ENCODE results near the gene SLC35A1.

Gene SLC35A1

DNA sequence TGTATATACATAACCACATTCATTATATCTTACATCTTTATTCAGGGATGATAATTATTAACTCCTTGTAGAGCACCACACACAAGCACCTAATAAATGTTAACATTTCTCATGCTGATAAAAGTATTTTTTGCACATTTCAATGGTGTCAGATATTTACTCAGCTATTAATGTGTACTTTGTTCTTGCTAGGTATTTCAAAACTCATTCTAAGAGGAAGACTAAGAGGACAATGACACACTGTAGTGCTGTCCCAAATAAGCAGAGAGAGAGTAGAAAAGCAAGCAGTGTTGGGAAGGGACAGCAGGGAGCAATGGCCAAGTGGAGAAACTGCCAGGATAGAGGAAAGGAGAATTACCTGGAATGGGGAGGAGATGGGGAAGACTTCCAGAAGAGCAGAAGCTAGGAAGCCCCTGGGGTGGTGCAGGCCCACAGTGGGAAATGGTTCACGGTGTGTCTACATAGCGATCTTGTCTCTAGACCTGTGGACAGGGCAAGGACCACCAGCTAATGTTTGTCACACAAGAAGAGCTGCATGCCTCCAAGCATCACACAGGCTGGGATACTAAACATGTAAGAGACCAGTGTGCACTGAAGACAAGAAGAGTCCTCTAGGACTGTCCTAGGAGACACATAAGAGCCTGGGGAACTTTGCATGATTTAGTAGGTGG is 61.7 kb downstream of the SLC35A1 start:
- DNase-seq, result no peak

DNA sequence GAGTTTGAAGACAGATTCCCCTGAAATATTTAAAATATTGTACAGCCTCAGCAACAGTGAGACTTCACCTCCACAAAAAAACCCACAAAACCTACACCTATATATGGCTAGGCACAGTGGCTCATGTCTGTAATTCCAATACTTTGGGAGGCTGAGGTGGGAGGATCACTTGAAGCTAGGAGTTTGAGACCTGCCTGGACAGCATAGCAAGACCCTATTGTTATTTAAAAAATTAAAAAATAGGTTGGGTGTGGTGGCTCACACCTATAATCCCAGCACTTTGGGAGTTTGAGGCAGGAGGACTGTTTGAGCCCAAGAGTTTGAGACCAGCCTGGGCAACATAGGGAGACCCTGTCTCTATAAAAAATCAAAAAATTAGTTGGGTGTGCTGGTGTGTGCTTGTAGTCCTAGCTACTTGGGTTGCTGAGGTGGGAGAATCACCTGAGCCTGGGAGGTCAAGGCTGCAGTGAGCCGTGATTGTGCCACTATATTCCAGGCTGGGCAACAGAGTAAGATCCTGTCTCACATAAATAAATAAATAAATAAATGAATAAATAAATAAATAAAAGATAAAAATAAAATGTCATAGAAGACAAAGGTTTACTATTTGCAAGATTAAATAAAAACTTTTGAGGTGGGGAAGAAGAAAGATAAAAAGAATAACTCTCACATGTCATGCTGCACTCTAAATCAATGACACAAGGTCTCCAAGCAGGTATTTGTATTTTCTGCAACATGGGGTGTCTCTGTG is 65.9 kb downstream of the SLC35A1 start:
- DNase-seq, result no peak

DNA sequence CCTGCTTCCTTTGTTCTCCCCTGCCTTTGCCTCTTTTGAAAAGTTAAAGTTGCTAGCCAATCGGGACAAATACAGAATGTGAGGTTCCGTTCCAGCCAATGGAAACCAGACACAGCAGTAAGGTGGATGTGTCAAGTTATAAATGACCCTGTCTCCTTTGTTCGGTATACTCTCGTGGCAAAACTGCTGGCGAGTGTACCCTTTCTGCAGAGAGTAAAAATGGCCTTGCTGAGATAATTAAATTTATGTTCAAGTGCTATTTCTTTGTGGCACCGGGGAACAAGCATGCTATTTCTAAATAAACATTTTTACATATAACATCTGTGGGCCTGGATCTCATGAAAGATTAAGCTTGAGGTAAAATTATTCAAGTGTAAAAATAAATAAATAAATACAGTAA is 66.8 kb downstream of the SLC35A1 start:
- no peak for DNase-seq

DNA sequence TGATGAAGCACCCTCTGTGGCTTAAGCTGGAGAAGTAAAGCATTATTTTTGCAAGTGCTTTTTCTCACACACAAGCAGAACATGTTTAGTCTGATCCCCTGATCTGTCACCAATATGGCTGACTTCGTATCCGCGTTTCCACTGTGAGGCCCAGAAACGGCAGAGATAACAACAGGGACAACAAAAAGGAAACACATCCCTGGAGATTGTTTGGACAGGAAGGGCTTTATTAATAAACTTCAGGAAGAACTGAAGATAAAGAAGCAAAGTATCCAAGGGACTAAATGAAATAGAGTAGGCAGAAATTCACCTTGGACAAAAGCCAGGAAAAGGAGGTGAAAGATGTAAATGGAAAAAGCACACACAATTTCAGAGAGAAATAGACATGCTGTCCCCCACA is 67.8 kb downstream of the SLC35A1 start:
- no peak for DNase-seq

DNA sequence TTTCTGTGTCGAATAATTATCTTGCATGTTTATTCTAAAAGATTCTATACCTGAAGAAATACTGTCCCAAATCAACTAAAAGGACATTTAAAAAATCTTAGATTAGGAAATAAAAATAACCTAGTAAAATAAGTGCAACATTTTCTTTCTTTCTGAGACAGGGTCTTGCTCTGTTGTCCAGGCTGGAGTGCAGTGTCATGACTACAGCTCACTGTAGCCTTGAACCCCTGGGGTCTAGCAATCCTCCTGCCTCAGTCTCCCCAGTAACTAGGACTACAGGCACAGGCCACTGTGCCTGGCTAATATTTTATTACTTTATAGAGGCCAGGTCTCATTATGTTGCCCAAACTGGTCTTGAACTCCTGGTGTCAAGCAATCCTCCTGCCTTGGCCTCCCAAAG is 68.3 kb downstream of the SLC35A1 start:
- no peak for DNase-seq

DNA sequence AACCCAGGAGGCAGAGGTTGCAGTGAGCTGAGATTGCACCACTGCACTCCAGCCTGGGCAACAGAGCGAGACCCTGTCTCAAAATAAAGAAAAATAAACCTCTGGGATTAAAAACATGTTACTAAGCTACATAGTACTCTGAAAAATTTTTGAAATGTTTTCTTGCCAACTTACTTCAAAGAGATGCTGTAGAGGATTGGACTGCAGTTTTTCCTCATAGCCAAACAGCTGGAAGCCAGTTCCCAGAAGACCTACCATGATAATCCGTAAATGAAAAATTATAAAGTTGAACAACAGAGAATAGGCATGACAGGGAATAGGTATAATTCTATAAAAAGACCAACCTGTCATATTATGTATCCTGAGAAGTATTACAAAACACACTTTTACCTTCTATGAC is 69.0 kb downstream of the SLC35A1 start:
- DNase-seq, result no peak

DNA sequence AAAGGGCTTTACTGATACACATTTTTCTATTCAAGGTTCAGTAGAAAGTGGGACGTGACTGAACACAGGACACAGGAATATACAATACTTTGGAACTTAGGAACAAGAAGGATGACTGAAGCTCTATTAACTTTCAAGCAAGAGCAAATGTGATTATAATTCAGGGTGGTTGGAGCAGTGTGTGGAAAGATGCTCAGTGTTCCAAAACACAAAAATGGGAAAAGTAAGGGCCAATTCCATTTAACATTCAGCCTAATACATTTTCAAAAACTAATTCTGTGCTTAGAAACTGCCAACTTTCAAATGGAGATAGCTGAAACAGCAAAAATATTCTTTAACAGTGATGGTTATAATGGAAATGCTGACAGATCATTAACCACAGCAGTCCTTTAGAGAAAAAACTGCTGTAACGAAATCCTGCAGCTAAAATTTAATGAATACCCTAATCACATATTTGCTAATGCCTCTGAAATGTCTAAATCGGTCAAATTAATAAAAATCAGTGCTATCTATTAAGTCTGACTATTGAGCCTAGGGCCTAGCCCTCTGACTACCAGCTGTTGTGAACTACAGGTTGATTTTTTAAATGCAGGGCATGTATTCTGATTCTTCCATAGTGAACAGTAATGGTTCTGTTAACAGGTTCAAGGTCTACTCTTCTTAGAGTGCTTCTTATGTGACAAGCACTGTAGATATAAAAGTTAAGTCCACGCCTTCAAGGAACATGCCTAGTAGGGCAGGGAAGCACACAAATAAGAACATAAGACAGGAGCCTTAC is 71.1 kb downstream of the SLC35A1 start:
- DNase-seq, result no peak

DNA sequence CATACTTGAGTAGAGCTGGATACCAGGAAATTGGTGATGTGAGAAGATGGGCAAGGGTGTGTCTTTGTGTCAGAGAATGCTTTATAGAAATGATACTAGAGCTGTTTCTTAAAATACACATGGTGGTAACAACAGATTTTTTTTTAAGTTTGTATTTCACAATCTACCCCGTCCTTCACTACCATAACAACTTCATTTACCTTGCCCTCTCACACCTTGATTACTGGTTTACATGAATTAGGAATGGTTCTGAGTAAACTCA is 71.6 kb downstream of the SLC35A1 start:
- DNase-seq, result no peak

DNA sequence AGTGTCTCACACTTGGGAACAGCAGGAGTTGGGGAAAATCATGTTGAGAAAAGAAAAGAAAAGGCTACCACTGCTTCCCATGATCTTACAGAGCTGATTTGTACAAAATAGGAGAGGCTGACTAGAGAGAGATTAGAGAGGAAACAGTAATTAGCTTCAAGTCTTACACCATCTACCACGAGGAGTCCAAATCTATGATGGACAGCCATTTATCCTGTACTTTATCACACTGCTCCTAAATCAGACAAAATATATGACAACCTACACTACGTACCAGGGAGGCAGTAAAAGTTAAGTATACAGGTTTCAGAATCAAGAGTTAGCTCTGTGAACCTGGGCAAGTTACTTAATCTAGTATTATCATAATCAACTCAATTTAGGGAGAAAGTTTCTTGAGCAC is 79.0 kb downstream of the SLC35A1 start:
- DNase-seq, result no peak

DNA sequence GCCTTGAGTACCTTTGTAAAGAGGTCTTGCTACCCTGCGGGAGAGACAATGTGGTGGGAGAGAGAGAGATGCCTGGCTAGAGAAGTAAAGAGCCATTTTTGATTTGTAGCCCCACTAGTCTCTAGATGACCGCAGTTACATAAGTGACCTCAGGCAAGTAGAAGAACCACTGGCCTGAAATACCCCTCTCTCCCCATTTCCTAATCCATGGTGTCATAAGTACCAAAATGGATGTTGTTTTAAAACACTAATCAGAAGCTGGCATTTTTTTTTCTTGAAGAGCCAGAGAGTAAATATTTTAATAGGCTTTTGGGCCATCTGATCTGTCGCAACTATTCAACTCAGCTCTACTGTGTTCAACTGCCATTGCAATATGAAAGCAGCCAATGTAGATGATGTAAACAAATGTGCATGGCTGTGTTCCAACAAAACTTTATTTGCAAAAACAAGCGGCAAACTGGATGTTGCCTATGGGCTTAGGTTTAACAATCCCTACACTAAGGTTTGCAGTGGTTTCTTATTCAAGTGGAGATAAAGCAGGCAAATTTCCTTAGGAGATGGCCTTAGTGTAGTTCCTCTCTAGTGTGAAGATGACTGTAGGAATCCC is 80.5 kb downstream of the SLC35A1 start:
- no peak for DNase-seq

DNA sequence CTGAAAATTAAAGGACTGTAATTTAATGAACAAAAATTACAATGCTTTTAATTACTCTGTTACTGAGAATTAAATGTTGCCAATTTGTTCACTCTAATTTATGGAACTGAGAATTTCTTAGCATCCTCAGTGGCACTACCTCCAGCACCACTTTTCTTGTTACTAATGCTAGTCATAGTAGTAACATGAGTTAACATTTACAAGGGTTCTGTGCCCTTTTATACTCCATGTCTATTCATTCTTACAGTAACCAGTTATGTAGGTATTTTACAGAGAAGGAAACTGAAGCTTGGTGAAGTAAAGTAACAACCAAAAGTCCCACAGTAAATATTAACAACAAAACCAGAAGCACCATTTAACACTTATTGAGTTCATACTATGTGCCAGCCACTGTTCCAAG is 82.7 kb downstream of the SLC35A1 start:
- DNase-seq, result no peak

DNA sequence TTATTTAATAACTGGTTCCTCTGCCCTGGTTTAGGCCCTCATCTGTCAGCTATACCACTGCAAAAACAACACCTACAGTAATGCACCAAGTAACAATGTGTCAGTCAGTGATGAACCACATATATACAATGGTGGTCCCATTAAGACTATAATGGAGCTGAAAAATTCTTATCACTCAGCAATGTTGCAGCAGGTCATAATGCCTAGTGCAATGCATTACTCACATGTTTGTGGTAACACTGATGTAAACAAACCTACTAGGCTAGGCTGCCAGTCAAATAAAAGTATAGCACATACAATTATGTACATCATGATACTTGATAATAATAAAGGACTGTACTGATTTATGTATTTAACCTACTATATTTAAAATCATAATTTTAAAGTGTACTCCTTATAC is 85.7 kb downstream of the SLC35A1 start:
- DNase-seq, result no peak

DNA sequence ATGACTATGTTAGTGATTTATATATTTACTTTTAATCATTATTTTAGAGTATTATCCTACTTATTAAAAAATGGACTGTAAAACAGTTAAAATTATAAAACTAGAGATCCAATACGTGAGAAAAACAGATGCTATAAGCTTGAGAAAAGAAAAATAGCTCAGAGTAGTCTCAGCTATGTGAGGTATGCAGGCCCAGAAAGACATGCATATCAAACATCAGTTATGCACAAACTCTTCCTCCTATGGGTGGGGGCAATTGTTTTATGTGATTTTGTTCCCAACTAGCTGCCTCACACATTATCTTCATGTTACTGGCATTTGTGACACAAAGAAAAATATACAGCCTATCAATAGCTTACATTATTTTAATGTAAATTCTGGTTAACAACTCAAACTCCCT is 88.2 kb downstream of the SLC35A1 start:
- DNase-seq, result no peak
